AG20443 (cell line): ENCODE data around the gene PATE3.

Source experiments
- DNase-seq: peaks from one replicate; pipeline ENCODE4 v3.0.0; 2012; ENCODE audit warnings: low spot score, mixed read lengths

PATE3 gene, protein sequence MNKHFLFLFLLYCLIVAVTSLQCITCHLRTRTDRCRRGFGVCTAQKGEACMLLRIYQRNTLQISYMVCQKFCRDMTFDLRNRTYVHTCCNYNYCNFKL

DNA sequence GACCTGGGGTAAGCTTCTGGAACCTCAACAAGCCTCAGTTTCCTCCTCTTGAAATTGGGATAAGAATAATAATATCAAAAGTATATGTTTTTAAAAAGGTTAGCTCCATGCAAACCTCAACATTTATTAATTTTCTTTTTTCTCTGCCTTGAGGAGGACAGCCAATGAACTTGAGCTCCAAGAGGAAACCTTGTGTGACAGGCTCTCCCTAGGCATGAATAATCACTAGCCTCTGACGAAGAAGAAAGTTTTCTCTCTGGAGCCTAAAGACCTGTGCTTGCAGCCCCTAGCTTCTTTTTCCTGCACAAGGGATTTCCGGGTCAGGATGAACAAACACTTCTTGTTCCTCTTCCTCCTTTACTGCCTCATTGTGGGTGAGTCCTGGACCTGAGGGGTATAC, at the start of gene PATE3:
PATE3 (plus strand) TSS at position 301 of the 400 bp plus-strand sequence; CDS start at position 326, 25 bp downstream.
- DNase-seq, result no peak

GRCh38 chr11:125740617-125741016, 47.3 kb upstream of the PATE3 start:
- DNase-seq, result no peak

DNA sequence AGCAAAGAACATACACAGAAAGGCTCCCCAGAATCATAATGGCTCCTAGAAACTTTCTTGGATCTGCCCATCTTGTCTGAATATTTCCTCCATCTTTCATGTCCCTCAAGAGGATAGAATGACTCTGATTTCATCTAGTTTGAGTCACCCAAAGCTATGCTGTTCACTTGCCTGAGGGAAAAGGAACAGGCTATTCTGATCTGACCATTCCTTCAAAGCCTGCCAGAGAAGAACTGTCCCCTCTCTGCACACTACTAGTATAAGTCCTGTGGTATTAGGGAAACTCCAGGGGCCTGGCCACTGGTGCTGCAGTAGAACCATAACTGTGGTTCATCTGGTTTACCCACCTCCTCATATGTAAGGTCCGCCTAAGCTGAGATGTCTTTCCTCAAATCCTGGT, 44.2 kb upstream of the PATE3 start:
- DNase-seq, result no peak

- DNase-seq, result no peak
Observed at GRCh38 chr11:125745979-125746378, 41.9 kb upstream of the PATE3 start, which contains the start of gene PATE1. Gene PATE1, plus strand, starts transcription at chr11:125746279. Its CDS starts 26 bp downstream, at chr11:125746305.

- DNase-seq, result no peak
Observed at GRCh38 chr11:125750629-125751028, 37.3 kb upstream of the PATE3 start.

DNA sequence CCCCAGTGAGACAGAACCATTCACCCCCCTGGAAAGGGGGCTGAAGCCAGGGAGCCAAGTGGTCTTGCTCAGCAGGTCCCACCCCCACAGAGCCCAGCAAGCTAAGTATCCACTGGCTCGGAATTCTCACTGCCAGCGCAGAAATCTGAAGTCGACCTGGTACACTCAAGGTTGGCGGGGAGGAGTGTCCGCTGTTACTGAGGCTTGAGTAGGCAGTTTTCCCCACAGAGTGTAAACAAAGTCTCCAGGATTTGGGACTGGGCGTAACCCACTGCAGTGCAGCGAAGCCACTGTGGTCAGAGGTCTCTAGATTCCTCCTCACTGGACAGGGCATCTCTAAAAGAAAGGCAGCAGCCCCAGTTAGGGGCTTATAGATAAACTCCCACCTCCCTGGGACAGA, 31.9 kb upstream of the PATE3 start:
- no peak for DNase-seq

GRCh38 chr11:125762445-125762844, 25.5 kb upstream of the PATE3 start:
- no peak for DNase-seq

GRCh38 chr11:125763483-125763882, 24.4 kb upstream of the PATE3 start:
- DNase-seq, result no peak

- no peak for DNase-seq
Observed at GRCh38 chr11:125766251-125766650, 21.7 kb upstream of the PATE3 start.

DNA sequence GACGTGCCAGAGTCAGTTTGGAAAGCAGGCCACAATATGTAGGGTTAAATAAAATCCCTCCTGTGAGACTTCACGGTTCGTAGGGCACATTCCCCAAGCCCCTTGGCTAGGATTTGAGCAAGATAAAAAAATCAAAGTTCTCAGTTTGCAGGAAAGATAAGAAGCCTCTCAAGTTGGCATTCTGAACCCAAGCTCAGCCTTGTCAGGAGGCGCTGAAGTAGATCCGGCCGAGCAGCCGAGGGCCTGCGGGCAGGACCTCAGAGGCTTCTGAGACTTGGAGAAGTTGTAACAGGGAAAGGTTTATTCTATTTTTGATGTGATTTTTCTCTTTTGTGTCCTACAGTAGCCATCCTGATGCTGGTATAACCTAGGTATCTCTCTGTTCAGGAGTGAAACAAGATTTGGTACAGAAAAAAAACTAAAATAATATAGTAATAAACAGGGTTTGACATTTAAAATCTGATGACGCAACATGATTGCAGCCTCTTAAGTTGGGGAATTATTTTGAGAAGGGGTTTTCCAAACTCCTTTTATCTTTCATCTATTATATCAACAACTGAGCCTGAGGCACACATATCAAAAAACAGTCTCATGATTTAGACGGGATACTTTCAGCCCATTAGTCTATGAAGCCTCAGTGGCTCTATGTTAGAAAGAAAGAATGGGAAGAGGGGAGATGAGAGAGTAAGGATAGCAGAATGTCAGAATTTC, 19.4 kb upstream of the PATE3 start:
- DNase-seq, result no peak

DNA sequence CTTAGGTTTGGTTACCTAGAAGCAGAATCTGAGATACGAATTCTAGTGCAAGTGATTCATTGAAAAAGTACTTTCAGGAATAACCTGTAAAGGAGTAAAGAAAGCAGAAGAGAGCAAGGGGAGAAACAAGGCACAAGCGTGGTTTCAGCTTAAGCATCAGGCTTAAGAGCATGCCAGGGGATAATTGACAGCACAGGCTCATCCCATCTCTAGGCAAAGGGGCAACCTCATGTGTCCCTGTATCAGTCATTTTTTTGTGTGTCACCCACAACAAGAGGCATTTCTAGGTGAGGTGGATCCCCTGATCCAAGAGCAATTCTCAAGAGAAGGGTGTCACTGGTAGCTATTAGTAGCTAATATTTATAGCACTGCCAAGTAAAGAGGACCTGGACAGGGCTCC, 17.3 kb upstream of the PATE3 start:
- no peak for DNase-seq

- DNase-seq, result peak; percentile 69
Observed at GRCh38 chr11:125772834-125773505, 15.0 kb upstream of the PATE3 start.

DNA sequence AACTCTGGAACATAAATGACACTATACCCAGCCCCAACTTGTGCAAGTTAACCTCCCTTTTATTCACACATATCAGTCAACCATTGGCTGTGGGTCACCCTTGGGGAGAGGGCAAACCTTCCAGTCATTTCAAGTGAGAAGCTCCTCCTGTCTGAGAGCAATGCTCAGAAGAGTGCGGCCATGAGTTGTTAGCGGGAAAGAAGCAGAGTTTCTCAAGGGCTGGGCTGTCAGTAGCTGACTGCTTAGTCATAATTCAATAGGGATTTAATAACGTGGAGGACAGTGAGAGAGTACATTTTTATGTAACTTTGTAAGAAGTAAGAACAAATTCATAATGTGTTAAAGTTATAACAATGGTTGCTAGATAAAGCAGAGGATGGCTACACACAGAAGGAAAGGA, 14.4 kb upstream of the PATE3 start:
- no peak for DNase-seq

DNA sequence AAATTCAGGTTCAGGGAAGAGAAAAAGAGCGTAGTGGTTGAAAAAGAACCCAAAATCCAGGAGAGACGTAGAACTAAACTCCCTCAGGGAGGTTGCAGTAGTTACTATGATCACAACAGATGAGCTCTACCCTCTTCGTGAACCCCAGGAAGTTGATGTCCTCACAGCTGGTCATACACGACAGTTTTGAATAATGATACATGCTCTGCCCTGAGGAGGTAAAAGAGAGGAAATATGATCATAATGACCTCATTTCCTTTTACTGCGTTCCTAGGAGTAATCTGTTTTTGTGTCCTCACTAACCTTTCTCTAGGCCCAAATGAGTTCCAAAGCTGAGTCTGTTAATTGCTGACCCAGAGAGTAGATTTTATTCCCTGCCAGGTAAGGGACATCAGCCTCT, 10.6 kb upstream of the PATE3 start:
- peak; percentile 28 for DNase-seq

- DNase-seq, result no peak
Observed at GRCh38 chr11:125778728-125779127, 9.2 kb upstream of the PATE3 start, which contains the start of gene PATE2. Gene PATE2, minus strand, starts transcription at chr11:125778828. Its CDS starts 55 bp downstream, at chr11:125778773.

GRCh38 chr11:125784678-125785077, 3.2 kb upstream of the PATE3 start:
- no peak for DNase-seq

- DNase-seq, result no peak
Observed at GRCh38 chr11:125790825-125791224, 2.9 kb downstream of the PATE3 start.

- no peak for DNase-seq
Observed at GRCh38 chr11:125797641-125798040, 9.7 kb downstream of the PATE3 start.

GRCh38 chr11:125799808-125800207, 11.9 kb downstream of the PATE3 start:
- DNase-seq, result no peak

- no peak for DNase-seq
Observed at GRCh38 chr11:125802387-125802786, 14.5 kb downstream of the PATE3 start.

DNA sequence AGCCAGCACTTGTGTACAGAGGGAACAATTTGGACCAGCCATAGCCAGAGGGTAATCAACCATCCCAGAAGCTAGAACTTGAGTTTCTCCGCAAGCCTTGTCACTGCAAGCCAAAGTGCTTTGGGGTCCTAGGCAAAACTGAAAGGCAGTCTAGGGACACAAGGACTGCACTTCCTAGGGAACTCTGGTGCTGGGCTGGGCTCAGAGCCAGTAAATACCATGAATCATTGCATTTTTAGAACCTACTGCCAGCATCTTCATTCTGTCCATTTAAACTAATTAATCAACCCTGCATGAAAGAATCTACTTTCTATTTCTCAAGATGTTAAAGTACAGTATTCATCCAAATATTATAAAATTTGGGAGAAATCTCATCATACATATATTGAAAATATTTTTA, 20.0 kb downstream of the PATE3 start:
- no peak for DNase-seq

GRCh38 chr11:125833016-125833415, 45.1 kb downstream of the PATE3 start, which contains the start of gene PATE4:
Gene PATE4, plus strand, starts transcription at chr11:125833316. Its CDS starts 44 bp downstream, at chr11:125833360.
- DNase-seq, result no peak

DNA sequence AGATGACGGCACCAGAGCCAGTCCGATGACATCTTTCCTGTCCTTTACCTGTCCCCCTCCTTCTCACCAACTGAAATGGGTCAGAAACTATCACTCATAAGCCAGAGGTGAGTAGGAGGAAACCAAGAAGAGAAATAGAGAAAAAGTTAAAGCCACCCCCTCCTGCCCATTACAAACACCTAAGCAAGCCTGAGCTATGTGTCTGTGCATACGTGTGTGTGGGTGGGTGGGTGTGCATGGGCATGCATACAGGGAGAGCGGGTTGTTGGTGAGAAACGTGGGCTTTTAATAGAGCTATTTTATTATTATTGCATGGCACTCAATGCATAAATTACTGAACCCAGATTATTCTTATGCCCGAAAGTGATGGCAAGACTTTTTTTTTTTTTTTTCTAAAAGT, 47.8 kb downstream of the PATE3 start:
- no peak for DNase-seq
